HG03039 (cell line): ENCODE results near the gene ZNF264.
"Not testable (repeated sequence)": the region's sequence is repeated elsewhere in the genome, so short reads cannot be mapped to it uniquely, and the experiment has no call there.

ENCODE experiments used
- ATAC-seq: cut with Tn5 transposase; IDR thresholded peaks from one replicate; pipeline ENCODE4 v1.9.1; 2021; ENCODE audit warnings: mild to moderate bottlenecking, moderate library complexity; ENCODE audit not compliant: unreplicated experiment

Gene ZNF264

GRCh38 chr19:57191141-57192076 is at the start of gene ZNF264:
Gene ZNF264, plus strand, starts transcription at chr19:57191500. Its CDS starts 414 bp downstream, at chr19:57191914.
- peak; percentile 84 for ATAC-seq

DNA sequence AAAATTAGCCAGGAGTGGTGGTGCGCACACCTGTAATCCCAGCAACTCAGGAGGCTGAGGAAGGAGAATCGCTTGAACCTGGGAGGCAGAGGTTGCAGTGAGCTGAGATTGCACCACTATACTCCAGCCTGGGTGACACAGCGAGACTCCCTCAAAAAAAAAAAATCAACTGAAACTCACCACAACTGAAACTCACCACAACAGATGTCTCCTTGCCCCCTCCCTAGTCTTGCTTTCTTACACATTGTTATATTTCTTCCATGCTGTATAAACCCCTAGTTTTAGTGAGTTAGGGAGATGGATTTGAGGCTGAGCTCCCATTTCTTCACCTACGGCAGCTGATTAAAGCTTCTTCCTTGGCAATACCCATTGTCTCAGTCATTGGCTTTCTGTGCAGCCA is 49.6 kb upstream of the ZNF264 start:
- no peak for ATAC-seq

DNA sequence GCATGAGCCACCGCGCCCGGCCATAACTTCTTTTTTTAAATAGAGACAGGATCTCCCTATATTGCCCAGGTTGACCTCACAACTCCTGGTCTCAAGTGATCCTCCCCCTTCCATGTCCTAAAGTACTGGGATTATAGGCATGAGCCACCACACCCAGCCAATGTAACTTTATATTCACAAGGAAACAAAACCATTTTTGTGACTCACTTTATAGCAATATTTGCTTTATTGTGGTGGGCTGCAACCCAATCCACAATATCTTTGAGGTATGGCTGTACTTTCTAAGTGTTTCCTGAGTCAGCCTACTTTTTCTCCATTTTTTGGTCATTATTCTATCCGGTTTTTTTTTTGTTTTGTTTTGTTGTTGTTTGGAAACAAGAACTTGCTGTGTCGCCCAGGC is 38.4 kb upstream of the ZNF264 start:
- no peak for ATAC-seq

- ATAC-seq: no peak
Observed at GRCh38 chr19:57161985-57162539, 29.2 kb upstream of the ZNF264 start.

DNA sequence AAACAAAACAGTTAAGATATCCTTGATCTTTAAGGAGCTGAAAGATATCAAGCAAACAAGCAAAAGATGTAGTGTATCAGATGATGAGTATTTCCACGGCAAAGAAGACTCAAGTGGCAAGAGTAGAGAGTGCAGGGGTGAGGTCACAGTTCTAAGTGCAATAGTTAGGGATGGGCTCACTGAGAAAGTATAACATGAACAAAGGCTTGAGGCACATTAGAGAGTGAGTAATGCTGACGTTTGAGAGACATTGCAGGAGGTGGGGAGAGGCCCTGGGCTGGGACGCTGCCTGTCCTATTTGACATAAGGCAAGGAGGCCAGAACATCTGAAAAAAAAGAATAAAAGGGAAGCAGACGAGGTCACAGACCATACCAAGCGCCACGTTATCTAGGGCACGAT is 25.5 kb upstream of the ZNF264 start:
- ATAC-seq: no peak

- ATAC-seq: no peak
Observed at GRCh38 chr19:57167385-57167784, 23.9 kb upstream of the ZNF264 start, which contains the start of gene DUXA. Gene DUXA, minus strand, starts transcription at chr19:57167485. Its CDS starts 42 bp downstream, at chr19:57167443.

- ATAC-seq: no peak
Observed at GRCh38 chr19:57171551-57172081, 19.7 kb upstream of the ZNF264 start.

- no peak for ATAC-seq
Observed at GRCh38 chr19:57190301-57190700, 999 bp upstream of the ZNF264 start.

GRCh38 chr19:57192077-57192420 is 749 bp downstream of the ZNF264 start:
- ATAC-seq: no peak

- ATAC-seq: no peak
Observed at GRCh38 chr19:57192993-57193392, 1.7 kb downstream of the ZNF264 start.

DNA sequence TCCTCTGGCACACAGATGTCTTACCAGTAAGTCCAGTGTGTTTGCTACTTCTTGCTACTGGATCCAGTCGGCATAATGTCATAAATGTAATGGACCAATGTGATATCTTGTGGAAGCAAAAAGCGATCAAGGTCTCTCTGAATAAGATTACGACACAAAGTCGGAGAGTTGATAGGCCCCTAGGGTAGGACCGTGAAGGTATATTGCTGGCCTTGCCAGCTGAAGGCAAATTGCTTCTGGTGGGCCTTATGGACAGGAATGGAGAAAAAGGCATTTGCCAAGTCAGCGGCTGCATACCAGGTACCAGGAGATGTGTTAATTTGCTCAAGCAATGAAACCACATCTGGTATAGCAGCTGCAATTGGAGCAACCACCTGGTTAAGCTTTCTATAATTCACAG is 6.6 kb downstream of the ZNF264 start:
- not testable (repeated sequence) for ATAC-seq

GRCh38 chr19:57202160-57202559 is 10.9 kb downstream of the ZNF264 start:
- ATAC-seq: no peak

DNA sequence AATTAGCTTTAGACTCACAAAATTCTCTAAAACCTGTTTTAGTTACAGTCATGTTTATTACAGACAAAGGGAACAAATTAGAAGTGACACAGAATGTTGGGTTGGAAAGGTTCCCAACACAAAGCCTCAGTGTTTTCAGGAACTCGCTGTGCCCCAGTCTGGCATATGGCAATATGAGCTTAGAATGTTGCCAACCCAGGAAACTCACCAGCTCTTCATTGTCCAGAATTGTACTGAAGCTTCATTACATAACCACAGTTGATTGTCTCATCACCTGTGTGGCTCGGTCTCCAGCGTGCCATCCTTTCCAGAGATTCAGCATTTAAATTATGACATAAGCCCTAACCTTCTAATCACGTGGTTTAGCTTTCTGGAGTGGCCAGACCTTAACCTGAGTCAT is 19.1 kb downstream of the ZNF264 start:
- no peak for ATAC-seq

DNA sequence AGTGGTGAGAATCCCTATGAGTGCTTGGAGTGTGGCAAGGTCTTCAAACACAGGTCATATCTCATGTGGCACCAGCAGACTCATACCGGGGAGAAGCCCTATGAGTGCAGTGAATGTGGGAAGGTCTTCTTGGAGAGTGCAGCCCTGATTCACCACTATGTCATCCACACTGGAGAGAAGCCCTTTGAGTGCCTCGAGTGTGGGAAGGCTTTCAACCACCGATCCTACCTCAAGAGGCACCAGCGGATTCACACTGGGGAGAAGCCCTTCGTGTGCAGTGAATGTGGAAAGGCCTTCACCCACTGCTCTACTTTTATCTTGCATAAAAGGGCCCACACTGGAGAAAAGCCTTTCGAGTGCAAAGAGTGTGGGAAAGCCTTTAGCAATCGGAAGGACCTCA is 20.8 kb downstream of the ZNF264 start:
- no peak for ATAC-seq

DNA sequence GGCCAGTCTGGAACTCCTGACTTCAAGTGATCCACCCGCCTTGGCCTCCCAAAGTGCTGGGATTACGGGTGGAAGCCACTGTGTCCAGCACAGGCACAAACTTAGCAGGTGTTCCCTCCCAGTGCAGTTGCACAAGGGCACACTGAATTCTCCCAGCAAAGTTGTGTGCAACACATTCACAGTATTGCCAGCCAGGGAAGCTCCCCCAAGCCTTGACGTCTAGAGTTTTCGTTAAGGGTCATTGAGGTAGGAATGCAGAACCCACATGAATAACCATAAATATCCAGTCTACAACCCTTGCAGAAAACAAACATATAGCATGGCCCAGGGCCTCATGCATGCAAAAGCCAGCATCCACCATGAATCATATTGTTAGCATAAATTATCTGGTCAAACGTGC is 36.2 kb downstream of the ZNF264 start:
- no peak for ATAC-seq

- no peak for ATAC-seq
Observed at GRCh38 chr19:57231686-57232085, 40.4 kb downstream of the ZNF264 start.

DNA sequence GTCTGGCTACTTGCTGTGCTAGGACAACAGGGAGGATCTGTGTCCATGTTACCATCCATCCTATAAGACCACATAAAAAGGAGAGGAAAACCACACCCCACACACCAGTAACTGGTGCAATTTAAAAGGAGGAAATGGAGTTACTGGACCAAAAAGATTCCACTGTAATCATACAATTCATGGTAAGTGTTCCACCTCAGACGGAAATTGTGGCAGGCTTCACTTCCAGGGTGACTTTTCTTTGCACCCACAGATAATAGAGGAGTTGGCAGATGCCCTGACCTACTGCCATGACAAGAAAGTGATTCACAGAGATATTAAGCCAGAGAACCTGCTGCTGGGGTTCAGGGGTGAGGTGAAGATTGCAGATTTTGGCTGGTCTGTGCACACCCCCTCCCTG is 41.9 kb downstream of the ZNF264 start:
- no peak for ATAC-seq

GRCh38 chr19:57239982-57240310 is 48.6 kb downstream of the ZNF264 start:
- peak; percentile 29 for ATAC-seq

- peak; percentile 84 for ATAC-seq
Observed at GRCh38 chr19:57240311-57241090, 49.2 kb downstream of the ZNF264 start, which contains the start of gene ZNF805. Gene ZNF805, plus strand, starts transcription at chr19:57240632. Its CDS starts 260 bp downstream, at chr19:57240892.

GRCh38 chr19:57241176-57241575 is 49.9 kb downstream of the ZNF264 start:
- no peak for ATAC-seq

GRCh38 chr19:57242821-57243220 is 51.5 kb downstream of the ZNF264 start:
- ATAC-seq: no peak
